ENCODE results near the gene TNFRSF18. TPM values are rescaled to one million over a fixed set of nuclear protein-coding genes. Genes with fewer than 3 reads are reported as not detected.

Gene TNFRSF18
- total RNA-seq, 3 donors from 2014 or later, result 1.6 to 2.2 (median 2.2) TPM

DNA sequence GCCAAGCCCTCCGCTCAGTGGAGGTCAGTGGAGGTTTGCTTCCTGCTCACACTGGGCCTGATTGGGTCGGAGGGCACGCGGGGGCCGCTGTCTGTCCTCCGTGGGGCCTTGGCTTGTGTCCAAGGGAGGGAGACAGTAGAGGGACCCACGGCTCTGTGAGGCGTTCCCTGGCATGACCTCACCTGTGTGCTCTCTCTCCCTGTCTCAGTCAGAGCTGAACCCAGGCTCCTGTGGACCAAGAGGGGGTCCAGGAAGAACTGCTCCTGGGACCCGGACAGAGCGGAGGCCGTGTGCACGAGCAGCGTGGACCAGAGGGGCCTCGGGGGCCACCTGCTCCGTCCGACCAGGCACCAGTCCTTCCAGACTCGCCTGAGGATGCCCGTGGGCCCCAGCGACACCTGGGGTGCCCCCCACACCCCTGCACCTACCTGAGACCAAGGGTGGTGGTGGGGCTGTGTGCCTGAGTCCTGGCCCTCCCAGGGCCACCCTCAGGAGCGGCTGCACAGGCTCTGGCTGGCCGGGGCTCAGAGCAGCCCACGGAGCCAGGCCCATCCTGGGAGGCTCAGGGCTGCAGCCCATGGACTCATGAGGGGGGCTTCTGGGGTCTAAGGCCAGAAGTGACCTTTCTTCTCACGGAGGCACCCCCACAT is 46.0 kb downstream of the TNFRSF18 start:
- TF ChIP-seq, protein P1, sequence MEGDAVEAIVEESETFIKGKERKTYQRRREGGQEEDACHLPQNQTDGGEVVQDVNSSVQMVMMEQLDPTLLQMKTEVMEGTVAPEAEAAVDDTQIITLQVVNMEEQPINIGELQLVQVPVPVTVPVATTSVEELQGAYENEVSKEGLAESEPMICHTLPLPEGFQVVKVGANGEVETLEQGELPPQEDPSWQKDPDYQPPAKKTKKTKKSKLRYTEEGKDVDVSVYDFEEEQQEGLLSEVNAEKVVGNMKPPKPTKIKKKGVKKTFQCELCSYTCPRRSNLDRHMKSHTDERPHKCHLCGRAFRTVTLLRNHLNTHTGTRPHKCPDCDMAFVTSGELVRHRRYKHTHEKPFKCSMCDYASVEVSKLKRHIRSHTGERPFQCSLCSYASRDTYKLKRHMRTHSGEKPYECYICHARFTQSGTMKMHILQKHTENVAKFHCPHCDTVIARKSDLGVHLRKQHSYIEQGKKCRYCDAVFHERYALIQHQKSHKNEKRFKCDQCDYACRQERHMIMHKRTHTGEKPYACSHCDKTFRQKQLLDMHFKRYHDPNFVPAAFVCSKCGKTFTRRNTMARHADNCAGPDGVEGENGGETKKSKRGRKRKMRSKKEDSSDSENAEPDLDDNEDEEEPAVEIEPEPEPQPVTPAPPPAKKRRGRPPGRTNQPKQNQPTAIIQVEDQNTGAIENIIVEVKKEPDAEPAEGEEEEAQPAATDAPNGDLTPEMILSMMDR (IDR thresholded peaks at IDR 0.05), result no peak
- ATAC-seq, result no peak
- peak in 1 of 3 donors; percentile 51 for DNase-seq
- intact Hi-C loops (cut with DNase I, micrococcal nuclease), result no loop called here
- no peaks in the 10 kb centered on the region for H3K9me3 ChIP-seq
- H3K4me3 ChIP-seq, result no peak overlapping the region
- H3K4me1 ChIP-seq (ENCODE audit: low read depth), result peaks cover 31% of the 10 kb centered on the region
- H3K36me3 ChIP-seq (ENCODE audit: low read depth), result no peaks in the 10 kb centered on the region

DNA sequence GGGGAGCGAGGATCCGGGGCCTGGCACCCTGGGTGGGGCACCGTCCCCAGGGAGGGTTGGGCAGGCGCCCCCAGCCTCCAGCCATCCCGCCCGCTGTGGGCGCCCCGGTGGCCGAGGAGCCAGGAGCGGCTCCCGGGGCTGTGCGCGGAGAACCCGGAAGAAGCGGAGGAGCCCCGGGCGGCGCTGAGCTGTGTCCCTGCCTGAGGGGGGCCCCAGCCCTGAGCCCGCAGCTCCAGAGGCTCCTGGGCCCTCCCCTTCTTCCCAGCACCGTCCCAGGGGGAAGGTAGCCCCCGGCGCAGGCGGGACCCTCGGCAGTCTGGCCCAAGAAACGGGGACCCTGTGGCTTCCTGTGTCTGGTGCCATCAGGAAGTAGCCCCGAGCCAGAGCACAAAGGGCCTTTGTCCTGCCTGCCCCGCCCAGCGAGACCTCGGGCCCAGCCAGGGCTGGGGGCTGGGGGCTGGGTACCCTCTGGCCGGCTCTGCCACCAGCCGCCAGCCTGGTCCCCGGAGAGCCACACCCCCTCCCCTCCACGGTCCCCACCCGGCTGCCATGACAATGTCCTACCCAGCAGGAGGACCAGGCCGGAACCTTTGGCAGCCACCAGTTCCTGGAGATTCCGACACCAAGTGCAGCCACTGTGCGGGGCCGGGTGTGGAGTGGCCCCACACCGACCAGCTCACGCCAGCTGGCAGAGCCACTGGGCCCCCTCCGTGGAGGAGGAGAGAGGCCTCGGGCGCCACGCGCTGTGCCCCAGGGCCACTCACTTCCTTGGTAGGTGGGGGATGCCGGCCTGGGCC is 48.3 kb downstream of the TNFRSF18 start:
- intact Hi-C loops (cut with DNase I, micrococcal nuclease), result no loop called here
- TF ChIP-seq, protein P1 (IDR thresholded peaks at IDR 0.05), result no peak
- ATAC-seq, result peak; percentile 62
- no peaks in the 10 kb centered on the region for H3K9me3 ChIP-seq
- H3K4me3 ChIP-seq, result peak overlapping the region; percentile 28
- peaks cover 31% of the 10 kb centered on the region for H3K4me1 ChIP-seq (ENCODE audit: low read depth)
- no peaks in the 10 kb centered on the region for H3K36me3 ChIP-seq (ENCODE audit: low read depth)
- peak; percentile 86 to 91 (median 89) for DNase-seq

DNA sequence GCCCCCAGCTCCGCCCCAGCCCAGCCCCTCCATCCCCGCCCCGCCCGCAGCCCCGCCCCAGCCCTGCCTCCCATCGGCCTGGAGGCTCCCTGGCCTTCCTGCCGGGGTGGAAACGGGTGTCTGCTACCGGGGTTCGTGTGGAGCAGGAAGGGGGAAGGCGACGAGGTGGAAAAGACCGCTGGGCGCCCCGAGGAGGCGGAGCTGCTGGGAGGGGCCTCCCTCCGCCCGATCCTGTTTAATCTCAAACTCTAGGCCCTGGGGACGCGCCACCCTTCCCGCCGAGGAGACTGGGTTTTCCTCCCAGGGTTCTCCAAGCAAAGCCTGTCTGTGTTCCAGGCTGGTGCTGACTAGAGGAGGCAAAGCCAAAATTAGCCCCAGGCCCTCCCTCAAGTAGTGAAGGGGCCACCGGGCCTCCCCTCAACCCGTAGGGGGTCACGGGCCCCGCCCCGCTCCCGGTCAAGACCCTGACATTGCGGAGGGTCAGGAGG is 48.9 kb downstream of the TNFRSF18 start:
- DNase-seq (peak; percentile 94 to 95 (median 95)), ATAC-seq (peak; percentile 73)
- H3K4me3 ChIP-seq, result peak overlapping the region; percentile 28
- H3K9me3 ChIP-seq, result no peaks in the 10 kb centered on the region
- no peaks in the 10 kb centered on the region for H3K36me3 ChIP-seq (ENCODE audit: low read depth)
- TF ChIP-seq, protein P1 (IDR thresholded peaks at IDR 0.05), result no peak
- intact Hi-C loops (cut with DNase I, micrococcal nuclease), result no loop called here
- peaks cover 31% of the 10 kb centered on the region for H3K4me1 ChIP-seq (ENCODE audit: low read depth)

DNA sequence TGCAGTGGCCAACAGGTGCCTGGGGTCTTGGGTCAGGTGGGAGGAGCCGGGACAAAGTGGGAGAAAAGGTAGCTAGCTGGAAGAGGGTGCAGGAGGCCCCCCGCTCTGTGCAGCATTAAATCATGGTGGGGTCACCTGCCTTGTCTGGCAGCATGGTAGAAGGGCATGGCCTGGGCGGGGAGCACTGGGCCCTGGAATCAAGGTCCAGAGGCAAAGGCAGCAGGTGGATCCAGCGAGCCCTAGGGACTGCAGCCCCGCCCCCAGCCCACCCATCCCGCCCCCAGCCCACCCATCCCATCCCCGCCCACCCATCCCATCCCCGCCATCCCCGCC is 49.4 kb downstream of the TNFRSF18 start:
- intact Hi-C loops (cut with DNase I, micrococcal nuclease), result no loop called here
- TF ChIP-seq, protein P1 (IDR thresholded peaks at IDR 0.05), result no peak
- ATAC-seq, result no peak

DNA sequence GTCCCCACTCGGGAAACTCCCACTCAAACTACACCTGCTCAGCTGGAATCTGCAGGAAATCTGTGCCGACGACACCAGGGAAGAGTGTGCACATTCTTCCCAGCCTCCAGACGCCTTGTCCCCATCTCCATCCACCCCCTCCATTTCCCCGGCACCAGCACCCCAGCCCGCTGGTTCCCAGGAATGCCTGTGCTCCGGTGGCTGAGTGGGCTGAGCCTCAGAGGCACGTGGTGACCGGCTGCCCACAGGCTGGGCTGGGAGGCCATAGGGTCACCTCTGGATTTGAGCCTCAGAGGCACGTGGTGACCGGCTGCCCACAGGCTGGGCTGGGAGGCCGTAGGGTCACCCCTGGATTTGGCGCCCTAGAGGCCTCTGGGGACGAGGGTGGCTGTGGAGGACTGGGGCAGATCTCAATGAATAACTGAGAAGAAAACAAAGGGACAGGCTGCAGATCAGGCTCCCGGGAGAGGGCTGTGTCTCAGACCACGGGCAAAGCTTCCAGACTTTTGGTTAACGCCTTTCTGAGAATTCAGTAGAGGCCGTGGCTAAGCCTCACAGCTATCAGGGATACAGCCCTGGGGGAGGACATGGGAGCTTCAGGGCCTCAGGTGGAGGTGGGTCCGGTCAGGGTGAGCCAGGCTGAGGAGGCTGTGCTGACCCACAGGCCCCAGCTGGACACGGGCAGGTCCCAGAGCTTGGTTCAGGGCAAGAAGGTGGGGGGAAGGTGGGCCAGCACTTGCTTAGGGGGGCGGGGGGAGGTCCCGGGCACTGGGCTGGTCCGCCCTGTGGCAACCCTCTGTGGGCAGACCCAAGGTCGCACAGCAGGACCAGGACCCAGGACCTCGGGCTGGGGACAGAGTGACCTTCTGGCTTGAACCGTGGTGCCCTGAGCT is 50.0 kb downstream of the TNFRSF18 start:
- no peak for ATAC-seq
- intact Hi-C loops (cut with DNase I, micrococcal nuclease), result no loop called here
- H3K9me3 ChIP-seq, result no peaks in the 10 kb centered on the region

More for the DNA sequence above, 49.4 kb downstream of the TNFRSF18 start:
- no peaks in the 10 kb centered on the region for H3K9me3 ChIP-seq
- H3K4me3 ChIP-seq, result no peak overlapping the region
- H3K36me3 ChIP-seq (ENCODE audit: low read depth), result no peaks in the 10 kb centered on the region
- peak in 2 of 3 donors; percentile 54 to 68 for DNase-seq
- peaks cover 31% of the 10 kb centered on the region for H3K4me1 ChIP-seq (ENCODE audit: low read depth)

More for the DNA sequence above, 50.0 kb downstream of the TNFRSF18 start:
- Histone ChIP-seq H3K4me1 (ENCODE audit: low read depth) (peaks cover 25% of the 10 kb centered on the region), H3K36me3 (ENCODE audit: low read depth) (no peaks in the 10 kb centered on the region), H3K4me3 (no peak overlapping the region)
- DNase-seq, result no peak
- TF ChIP-seq, protein P1 (IDR thresholded peaks at IDR 0.05), result no peak
